CD4-positive, alpha-beta T cell treated with Interleukin-17A for 1 hour (primary cell): ENCODE results near the gene ZNF507.

ENCODE experiments used
- DNase-seq: peaks from one replicate; pipeline ENCODE4 v3.0.0-alpha.2; 2020

Gene ZNF507

DNA sequence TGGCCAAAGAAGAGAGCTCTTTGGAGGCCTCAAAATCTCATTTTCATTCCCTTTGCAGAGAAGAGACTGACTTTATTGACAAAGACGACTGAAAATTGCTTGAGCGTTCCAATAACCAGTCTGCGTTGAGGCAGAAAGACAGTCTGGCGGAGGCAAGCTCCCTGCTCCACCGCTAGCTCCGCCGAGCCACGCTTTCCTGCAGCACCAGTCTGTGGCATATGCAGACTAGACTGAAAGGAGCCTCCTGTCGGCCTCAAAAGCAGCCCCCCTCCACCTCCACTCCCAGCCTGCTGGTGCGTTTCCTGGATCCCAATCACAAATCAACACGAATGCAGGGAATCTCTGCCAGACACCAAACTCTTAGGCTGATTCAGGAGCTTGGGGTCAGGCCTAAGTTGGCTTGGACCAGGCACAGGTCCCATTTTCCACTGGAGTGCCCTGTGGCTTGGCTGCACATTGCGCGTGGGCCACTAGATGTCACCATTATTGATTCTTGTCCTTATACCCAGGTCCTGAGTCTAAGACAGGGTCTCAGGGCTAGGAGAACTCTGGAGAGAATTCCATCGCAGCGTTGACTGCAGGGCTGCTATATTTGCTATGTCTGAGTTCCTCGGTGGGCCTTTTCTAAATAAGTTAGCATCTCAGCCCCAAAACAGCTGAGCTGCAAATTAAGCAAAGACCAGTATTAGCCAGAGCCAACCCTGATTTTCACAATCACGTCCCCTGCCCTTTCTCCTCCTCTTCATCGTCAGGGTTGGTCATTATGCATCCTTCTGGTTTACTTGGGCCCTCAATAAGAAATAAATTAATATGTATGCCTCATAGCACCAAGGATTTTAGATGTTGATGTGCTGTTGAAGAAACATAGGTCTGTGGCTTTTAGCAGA lies 5.2 kb upstream of the ZNF507 start:
- DNase-seq, result peak; percentile 44

DNA sequence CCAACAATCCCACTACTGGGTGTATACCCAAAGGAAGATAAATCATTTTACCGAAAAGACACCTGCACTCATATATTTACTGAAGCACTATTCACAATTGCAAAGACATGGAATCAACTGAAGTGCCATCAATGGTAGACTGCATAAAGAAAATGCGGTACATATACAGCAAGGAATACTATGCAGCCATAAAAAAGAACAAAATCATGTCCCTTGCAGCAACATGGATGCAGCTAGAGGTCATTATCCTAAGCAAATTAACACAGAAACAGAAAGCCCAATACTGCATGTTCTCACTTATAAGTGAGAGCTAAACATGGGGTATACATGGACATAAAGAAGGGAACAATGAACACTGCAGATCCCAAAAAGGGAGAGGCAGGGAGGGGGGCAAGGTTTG lies 2.7 kb upstream of the ZNF507 start:
- DNase-seq, result no peak

DNA sequence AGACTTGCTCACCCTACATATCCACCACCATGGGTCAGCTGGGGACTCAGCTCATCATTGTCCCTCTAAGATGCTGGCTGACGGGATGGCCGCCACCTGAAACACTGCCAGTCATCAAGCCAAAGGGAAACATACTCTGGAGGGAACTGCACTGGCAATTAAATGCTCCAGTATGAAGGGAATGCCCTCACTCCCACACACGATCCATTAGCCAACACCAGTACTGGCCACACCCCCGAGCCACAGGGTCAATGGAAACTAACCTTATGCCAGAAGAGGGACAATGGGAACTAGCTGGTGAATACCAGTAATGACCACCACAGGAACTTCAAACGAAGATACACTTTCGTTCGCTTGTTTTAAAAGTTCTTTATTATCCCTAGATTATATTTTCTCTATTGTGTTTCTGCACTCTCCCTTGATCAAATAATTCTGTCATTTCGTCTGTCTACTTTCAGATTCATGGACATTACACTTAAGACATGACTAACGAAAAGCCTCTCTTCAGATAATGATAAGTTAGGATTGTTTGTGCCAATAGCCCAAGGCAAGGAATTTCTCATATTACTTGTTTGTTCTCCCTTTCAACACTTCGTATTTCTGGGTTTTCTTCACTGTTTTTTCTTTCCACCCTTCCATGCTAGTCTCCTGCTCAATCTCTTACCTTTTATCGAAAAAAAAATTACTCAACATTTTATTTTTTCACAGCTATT lies 1.7 kb upstream of the ZNF507 start:
- DNase-seq, result no peak

DNA sequence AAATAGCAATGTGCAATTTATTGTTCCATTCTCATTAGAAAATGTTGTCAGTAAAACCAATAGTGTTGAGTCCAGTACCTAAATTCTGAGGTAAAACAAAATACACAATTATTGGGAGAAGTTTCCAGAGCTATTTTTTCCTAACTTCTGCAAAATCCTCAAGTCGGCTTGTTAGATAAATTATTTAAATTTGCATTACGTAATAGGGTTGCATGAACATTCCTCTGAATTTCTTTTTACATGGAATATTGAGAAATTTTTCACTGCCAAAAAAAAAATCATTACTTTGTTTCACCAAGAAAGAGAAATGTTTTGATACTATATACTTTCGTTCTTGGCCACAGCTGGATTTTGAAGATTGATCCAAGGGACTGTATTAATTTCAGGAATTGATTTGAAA lies 1.5 kb downstream of the ZNF507 start:
- DNase-seq, result no peak

DNA sequence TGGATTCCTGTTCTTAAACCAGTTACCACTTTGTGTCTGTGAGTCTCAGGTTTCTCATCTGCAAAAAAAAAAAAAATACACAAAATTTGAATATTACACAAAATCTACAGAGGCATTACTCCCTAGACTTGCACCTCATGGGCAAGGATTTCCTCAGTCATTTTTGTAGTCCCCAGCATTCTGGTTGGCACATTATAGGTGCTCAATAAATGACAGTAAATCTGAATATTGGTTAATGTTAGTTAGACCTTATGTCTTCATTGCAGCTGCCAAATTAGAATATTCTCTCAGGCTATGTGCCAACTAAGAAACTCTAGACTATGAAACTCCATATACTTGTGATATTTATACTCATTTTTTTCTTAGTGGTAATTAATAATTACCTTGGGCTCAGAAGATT lies 2.2 kb downstream of the ZNF507 start:
- DNase-seq, result no peak

DNA sequence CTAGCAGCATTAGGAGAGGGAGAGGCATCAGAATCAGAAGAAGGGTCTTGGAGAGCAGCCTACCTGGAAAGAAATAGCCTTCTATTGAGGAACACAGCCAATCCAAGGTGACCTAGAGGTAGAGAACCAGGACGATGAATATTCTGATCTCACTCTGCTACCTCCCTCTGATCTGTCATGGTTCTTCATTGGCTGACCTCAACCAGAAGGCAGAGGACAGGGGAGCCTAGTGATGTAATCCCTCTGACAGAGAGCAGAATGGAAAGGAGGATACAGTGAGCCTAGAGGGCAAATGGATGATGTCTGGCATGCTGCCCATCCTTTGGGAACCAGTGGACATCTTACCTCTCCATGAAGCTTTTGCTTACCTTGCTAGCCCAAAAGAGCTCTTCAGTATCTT lies 3.6 kb downstream of the ZNF507 start:
- no peak for DNase-seq

DNA sequence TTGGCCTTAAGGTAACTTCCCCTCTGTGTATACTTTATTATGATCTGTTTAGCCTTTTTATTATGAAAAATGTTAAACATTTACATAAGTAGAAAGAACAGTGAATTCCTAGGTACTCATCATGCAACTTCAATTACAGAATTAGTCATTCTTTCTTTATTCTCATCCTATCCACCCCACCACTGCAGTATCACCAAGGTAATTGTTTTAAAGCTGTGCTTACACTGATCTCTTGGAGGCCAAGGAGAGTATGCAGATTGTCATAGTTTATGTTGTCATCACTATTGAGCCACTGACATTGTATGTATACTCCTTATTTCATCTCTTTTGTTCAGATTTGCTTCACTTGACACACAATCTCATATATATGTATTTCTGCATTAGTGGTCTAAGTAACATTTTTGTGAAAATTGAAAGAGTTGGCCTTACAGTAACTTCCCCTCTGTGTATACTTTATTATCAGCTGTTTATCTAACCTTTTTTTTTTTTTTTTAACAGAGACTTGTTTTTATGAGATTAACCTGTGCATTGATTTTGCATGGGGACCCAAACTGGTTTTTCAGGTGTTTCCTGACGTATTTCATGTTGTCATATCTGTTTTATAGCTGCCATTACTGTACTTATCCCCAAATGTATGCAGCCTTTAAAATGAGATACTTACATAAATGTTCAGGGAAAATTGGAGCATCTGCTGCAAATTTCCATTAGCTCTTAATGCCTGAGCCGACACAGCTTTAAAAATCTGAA lies 4.5 kb downstream of the ZNF507 start:
- no peak for DNase-seq

DNA sequence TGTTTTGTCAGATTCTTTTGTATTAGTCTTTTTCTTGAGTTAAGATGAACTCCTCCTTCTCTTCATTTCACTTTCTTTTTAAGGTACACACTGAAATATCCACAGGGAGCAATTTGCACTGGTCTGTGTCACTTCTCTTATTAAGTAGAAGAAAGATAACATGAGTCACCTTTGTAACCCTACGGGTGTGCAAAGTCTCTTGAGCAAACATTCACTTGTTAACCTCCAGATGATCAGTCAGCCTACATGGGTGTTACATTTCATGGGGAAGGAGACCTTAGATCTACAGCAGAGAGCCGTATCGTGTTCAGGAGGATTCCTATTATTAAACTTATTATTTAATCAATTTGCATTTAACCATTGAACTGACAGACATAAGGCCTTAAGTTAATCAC lies 5.1 kb downstream of the ZNF507 start:
- no peak for DNase-seq

DNA sequence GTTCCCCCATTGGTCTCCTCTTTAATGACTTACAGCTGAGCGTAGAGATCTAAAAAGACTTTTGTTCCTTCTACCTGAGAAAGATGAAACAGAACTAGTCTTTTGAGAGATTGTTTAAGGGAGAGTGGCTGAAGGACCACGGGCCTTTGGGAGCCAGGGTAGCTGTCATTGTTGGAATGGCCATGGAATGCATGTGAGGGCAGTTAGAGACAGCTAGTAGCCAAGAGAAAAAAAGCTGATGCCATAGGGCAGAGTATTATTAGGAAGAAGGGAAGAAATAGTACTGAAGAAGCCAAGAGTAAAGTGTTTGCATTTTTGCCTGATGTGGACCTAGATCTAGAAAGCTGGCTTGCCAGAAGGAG lies 5.6 kb downstream of the ZNF507 start:
- no peak for DNase-seq

DNA sequence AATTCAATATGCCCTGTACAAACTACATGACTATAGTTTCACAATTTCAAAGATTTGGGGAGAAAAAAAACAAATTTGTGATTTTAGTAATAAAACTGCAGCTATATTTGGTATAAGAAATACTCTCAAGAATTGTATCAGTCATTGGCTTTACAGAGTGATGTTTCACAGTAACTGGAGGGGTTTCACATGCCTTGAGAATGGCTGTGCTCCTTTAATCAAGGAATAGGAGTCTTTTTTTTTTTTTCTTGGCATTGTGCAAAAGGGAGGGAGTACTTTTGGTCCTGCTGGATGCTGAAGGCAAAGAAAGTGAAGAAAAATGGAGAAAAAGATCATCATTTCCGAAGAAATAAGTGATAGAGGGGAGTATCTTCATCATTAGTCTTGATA lies 6.8 kb downstream of the ZNF507 start:
- DNase-seq, result no peak

DNA sequence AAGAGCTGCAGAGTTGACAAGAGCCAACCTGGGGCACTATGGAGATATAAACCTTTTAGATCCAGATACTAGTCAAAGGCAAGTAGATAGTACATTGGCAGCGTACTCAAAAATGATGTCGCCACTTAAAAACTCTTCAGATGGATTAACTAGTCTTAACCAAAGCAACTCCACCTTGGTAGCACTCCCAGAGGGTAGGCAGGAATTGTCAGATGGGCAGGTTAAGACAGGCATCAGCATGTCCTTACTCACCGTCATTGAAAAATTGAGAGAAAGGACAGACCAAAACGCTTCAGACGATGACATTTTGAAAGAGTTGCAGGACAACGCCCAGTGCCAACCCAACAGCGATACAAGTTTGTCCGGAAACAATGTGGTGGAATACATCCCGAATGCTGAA lies 8.9 kb downstream of the ZNF507 start:
- DNase-seq, result no peak

DNA sequence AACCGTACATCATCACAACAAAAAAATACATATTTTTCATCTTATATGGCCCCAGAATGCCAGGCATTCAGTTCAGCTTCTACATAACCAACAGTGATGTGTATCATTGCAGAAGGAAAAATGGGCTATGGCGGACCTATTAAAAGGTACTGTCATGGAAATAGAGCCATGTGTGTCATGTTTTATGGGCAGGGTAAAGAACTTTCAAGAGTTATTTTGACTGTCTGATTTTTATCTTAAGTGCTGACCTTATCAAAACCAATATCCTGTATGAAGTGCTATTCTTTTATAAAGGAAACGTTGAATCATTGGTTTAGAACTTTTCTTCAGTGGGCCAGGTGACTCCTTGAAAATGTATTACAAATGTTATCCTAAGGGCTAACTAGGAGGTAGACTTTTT lies 9.9 kb downstream of the ZNF507 start:
- no peak for DNase-seq

DNA sequence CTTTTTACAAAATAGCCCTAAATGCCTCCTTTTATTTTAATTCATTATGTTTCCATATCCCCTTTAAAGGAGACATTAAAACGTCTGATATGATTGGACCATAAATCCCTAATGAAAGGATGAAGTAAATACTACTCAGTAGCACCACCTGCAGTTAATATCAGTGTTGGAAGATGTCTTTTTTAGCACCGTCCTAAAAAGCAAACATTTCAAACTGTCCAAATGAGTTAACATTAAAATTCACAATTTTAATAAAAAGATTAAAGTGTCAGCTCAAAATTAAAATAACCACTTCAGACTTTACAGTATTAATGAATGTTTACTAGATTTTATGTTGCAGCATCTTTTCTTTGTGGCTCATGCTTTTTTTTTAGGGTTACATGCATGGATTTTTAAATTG lies 12.3 kb downstream of the ZNF507 start:
- DNase-seq, result no peak

DNA sequence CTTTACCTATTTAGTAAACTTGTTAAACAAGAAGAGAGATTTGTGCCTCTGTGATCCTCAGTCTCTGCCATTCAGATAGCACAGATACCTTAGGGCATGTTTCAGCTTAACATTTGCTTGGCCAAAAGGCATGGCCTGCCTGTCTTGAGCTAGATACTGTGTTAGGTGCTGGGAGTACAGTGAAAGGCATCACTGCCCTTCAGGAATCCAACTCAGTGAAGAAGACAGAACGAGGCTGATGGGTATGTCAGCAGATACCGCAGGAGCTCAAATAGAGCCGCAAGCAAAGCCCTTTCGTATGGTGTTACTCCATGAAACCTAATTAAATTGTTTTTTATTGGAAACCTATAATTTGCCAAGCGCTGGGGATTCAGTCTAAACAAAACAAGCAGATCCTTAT lies 12.9 kb downstream of the ZNF507 start:
- DNase-seq, result no peak

DNA sequence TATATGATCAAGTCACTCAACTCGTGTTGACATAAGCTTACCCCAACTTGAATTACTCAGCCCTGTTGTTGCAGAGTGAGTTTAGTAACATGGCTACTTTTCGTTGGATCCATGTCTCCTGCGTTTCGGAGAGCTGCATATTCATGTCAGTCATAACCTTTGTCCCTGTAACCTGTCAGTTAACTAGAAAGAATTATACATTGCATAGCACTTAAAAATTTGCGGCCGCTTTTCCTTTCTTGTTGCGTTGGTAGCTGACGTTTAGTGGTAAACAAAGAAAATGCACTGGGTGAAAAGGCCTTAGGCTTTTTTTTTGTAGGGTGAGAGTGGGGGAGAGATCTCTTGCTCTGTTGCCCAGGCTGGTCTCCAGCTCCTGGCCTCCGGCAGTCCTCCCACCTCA lies 14.2 kb downstream of the ZNF507 start:
- no peak for DNase-seq

DNA sequence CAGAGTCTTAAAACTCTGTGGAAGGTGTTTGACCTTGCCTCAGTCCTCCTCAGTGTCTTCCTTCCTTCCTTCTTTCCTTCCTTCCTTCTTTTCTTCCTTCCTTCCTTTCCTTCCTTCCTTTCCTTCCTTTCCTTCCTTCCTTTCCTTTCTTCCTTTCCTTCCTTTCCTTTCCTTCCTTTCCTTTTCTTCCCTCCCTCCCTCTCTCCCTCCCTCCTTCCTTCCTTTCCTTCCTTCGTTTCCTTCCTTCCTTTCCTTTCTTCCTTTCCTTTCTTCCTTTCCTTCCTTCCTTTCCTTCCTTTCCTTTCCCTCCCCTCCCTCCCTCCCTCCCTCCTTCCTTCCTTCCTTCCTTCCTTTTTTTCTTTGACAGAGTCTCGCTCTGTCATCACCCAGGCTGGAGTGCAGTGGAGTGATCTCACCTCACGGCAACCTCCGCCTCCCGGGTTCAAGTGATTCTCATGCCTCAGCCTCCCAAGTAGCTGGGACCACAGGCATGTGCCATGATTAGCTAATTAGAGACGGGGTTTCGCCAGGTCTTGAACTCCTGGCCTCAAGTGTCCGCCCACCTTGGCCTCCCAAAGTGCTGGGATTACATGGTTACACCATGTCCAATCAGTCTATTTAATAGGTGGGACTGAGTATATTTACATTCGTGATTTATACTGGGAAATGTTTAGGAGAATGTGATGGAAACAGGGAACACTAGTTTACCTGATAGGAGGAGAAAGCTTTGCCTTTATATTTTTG lies 16.3 kb downstream of the ZNF507 start:
- DNase-seq, result no peak

DNA sequence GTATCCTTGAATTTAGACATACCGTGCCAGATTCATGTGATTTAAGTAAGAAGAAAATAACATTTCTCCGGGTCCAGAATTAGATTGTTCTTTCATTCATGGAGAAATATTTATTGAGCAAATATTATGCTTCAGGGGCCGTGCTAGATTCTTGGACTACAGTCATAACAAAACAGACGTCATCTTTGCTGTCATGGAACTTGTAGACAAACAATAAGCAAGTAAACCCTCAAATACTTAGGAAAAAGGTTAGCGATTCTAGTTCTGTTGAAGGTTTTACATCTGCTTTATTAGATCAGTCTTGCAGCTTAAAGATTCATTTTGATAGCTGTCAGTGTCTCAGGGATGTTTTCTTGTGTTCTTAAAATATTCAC lies 16.9 kb downstream of the ZNF507 start:
- DNase-seq, result no peak

DNA sequence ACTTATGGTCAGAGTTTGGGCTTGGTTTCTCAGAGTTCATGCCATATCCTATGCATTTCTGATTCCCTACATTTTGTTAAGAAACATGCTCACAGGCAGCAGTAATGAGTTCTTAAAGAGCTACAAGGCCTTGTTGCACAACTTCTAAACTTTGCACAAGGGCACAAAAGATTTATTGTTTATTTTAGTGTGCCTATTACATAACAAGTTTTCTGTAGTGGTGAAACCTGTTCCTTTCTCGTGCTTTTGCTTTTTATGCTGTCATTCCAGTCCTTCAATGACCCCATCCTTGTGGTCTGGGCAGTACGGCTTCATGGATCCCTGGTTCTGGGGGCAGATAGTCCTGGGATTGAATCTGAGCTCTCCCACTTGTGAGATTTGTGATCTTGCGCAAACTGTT lies 17.8 kb downstream of the ZNF507 start:
- DNase-seq, result no peak

DNA sequence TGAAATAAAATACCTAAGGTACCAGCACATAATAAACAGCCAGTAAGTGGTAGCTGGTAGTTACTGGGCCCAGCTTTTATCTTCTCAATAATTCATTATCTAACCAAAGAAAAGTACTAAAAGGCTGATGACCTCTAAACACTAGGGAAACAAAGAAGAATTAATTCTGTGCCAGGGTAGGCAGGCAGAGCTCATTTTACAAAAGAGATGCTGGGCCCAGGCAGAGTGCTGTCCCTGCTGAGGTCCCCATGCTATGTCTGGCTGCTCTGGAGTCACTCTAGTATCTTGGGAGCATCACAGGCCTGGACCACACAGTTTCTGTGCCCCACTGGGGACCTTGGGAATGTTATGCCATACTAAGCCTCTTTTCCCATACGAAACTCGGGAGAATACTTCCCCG lies 18.2 kb downstream of the ZNF507 start:
- no peak for DNase-seq

DNA sequence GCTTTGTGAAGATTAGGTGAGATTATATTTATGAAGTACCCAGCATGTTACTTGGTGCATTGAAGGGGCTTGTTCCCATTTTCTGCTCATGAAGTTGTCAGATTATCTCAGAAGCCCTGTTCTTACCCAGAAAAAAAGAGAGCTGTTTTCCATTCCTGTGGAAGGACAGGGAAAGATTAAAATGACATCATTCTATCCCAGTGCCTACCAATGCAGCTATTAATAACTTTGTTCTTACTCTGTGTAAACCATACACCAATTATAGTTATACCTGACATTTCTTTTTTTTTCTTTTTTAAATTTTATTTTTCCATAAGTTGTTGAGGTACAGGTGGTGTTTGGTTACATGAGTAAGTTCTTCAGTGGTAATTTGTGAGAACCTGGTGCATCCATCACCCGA lies 18.6 kb downstream of the ZNF507 start:
- no peak for DNase-seq

DNA sequence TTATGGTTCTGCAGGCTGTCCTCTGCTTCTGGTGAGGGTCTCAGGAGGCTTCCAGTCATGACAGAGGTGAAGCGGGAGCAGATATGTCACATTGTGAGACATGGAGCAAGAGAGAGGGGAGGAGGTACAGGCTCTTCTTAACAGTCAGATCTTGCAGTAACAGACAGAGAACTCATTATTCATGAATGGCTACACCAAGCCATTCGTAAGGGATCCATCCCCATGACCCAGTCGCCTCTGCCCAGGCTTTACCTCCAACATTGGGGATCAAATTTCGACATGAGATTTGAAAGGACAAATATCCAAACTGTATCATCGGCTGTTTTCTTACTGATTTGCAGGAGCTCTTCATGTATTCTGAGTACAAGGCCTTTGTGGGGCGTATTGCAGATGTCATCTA lies 21.7 kb downstream of the ZNF507 start:
- no peak for DNase-seq

DNA sequence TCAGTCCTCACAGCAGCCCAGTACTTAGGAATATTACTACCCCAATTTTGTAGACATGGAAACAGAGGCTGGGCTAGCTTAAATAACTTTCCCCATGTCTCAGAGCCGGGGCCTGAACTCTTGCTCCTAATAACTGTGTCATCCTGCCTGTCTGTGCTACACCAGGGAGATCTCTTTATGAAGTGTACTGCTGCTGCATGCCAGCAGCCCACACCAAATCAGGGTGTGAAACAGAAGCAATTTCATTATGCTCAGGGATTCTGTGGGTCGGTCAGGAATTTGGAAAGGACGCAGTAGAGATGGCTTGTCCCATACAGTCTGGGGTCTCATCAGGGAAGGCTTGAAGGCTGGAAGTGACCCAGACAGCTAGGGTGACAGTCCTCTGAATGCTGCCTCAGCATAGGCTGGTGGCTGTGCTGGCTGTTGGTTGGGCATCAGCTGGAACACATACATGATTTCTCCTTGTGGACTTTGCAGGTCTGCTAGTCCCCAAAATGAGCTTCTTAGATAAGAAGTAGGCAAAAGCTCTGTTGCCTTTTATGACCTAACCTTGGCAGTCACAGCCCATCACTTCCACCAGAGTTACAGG lies 22.6 kb downstream of the ZNF507 start:
- DNase-seq, result no peak

DNA sequence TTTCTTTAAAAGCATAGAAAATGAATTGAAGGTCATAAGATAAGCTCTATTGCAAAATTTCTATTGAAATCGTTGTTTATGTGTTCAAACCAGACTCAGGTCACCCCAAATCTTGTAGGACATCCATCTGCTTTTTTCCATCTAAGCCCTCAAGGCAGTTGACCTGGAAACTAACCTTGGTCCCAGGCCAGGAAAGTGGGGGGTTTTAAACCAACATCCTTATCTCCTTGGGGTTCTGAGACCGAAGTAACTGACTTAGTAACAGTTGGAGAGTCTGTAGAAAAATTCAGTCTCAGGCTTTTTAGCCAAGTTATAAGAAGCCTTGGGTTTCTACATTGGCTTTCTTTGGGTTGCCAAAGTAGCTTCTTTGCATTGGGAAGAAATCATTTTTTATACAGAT lies 23.4 kb downstream of the ZNF507 start:
- DNase-seq, result no peak
